Embryonic facial prominence (tissue), 1 donor: ENCODE data around the gene ZNF683.
"Not testable (repeated sequence)": the region's sequence is repeated elsewhere in the genome, so short reads cannot be mapped to it uniquely, and the experiment has no call there.

Experiments
- DNase-seq: peaks from one replicate; pipeline ENCODE4 v3.0.0-alpha.2; 2016; ENCODE audit errors: extremely low spot score

The ZNF683 gene

DNA sequence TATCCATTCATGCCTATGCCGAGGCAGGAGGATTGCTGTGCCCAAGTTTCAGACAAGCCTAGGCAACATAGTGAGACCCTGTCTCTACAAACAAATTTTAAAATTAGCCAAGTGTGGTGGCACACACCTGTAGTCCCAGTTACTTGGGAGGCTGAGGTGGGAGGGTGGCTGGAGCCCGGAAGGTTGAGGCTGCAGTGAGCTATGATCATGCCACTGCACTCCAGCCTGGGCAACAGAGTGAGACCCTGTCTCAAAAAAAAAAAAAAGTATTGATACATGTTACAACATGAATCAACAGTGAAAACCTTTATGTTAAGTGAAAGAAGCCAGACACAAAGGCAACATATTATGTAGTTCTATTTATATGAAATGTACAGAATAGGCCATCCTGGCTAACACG lies 12.5 kb upstream of the ZNF683 start:
- not testable (repeated sequence) for DNase-seq

DNA sequence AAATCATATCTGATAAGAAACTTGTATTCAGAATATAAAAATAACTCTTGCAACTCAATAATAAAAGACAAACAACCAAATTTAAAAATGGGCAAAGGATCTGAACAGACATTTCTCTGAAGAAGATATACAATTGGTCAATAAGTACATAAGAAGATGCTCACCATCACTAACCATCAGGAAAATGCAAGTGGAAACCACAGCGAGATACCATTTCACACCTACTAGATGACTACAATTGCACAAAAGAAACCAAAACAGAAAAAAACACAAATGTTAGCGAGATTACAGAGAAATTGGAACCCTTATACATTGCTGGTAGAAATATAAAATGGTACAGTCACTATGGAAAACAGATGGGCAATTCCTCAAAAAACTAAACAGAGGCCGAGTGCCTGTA lies 11.5 kb upstream of the ZNF683 start:
- DNase-seq, result no peak

DNA sequence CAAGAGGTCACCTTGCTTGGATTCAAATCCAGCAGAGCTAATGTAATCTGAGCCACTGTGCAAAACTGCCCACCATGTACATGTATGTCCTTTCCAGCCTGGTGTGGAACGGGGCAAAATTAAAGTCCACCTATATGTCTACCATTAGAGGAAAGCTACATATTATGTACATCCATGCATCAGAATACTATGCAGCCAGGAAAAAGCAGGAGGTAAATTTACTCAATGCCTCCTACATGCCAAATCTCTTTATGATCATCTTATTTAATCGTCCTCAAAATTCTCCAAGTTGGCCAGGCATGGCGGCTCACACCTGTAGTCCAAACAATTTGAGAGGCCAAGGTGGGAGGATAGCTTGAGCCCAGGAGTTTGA lies 6.3 kb upstream of the ZNF683 start:
- no peak for DNase-seq

DNA sequence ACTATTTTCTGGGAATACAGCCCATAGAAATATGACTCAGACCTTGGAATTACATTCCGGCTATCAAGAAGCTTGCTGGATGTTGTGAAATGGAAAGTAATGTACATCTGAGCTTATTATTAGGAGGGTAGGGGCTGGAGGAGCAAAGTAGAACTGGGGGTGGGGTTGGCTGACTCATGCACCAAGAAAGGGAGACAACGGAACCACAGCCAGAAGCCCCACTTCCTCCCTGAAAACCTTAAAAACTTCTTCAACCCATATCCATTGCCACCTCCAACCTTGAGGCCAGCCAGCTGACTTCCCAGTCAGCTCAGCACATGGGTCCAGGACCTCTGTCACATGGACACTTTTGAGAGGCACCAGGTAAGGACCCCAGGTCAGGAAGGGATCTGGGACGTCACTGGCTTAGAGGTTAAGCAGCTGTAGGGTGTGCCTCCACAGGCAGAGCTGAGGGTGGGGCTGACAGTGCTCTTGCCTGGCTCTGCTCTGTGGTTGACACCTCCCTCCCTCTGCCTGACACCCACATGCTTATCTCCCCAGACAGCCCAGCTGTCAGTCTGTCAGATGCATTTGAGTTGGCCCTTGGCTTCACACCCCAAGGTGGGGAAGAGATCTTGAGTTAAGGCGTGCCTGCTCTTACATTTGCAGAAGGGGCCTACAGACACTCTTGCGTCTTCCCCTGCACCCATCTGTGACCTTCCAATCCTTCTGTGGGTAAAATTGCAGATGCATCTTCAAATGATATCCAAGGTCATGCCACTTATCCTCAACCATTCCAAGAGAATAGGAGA lies 5.7 kb upstream of the ZNF683 start:
- DNase-seq, result no peak

DNA sequence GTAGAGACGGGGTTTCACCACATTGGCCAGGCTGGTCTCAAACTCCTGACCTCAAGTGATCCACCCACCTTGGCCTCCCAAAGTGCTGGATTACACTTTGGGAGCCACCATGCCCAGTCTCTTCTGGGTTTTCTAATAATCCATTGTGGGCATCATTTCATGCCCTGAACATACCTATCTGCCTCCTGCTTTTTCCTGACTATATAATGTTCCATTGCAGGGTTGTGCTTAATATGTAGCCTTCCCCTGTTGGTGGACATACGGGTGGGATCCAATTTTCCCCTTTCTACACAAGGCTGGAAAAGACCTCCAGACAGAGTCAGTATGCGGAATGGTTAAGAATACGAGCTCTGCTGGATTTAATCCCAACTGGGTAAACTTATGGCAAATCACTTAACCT lies 3.5 kb upstream of the ZNF683 start:
- no peak for DNase-seq

DNA sequence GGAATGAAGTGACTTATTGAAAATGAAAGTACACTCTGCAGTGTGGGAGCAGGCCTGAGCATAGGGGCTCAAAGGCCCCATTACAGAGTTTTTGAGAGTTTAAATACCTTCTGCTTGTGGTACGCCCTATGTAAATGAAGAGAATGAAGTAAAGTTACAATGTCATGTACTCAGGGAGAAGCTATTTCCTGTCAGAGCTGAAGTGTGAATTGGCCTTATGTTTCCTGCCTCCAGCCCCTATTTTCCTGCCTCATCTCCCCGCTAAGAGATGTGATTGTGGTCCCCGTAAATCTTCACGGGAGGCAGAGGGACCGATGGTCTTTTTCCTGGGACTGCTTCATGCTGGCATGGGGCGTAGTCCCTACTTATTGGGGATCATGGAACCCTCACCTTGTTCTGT lies 2.5 kb upstream of the ZNF683 start:
- no peak for DNase-seq

DNA sequence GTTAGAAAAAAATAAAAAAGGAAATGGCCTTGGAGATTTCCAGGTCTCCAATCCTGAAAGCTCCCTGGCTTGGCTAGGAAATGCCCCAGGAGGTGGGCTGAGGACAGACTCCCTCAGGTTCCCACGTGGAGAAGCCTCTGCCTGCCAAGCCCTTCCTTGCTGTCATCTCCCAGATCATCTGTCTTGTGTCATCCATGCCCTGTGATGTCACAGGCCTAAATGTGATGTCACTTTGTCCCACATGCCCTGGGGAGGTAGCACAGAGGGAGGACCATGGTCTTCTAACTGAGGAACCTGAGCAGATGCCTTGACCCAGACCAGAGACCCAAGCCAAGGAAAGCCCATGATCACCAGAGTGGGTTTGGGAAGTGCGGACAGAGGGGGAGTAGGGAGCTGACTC lies 1.8 kb upstream of the ZNF683 start:
- not testable (repeated sequence) for DNase-seq

DNA sequence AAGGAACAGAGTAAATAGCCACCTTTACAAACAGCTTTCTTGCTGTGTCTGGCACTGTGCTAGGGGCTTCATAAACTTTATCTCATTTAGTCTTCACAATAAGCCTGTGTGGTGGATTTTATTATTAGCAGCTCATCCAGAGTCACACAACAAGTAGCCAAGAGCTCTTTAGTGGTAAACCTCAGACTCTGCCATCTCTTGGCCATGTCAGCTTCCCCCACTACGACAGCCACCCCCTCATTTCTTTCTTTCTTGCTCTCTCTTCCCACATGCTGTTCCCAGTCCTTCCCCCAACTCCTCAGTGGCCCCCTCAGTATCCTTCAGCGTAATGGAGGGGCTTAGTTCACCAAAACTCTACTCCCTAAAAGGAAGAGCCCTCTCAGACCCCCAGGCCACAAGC lies 1.2 kb upstream of the ZNF683 start:
- DNase-seq, result no peak

DNA sequence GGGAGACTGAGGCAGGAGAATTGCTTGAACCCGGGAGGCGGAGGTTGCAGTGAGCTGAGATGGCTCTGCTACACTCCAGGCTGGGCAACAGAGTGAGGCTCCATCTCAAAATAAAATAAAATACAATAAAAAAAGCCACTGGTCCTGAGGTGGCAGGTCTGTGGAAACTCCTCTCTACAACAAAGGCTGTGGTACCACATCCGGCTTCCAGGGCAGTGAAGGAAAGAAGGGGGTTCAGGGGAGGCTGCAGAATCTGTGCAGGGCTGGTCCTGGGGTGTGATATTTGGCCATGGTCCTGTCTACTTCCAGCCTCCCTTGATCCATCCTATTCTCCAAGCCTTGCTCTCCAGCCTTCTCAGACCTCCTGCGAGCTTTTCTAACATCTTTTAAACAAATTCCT lies 731 bp upstream of the ZNF683 start:
- DNase-seq, result no peak

DNA sequence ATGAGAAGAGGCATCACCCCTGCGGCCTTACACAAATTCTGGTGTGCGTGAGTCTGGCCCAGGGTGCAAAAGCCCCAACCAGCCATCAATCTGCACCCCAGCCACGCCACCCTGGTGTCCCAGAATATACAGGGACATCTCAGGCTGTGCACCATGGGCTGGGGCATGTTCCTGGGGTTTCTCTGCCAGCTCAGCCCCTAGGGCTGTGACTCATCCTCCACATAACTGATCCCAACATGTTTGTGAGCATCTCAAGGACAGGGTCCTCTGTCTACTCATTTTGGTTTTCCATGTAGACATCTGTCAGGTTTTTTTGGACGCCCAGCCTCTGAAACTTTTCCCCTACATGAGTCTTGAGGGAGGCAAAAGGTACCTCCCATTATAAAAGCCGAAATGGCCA lies 511 bp downstream of the ZNF683 start:
- DNase-seq, result no peak

DNA sequence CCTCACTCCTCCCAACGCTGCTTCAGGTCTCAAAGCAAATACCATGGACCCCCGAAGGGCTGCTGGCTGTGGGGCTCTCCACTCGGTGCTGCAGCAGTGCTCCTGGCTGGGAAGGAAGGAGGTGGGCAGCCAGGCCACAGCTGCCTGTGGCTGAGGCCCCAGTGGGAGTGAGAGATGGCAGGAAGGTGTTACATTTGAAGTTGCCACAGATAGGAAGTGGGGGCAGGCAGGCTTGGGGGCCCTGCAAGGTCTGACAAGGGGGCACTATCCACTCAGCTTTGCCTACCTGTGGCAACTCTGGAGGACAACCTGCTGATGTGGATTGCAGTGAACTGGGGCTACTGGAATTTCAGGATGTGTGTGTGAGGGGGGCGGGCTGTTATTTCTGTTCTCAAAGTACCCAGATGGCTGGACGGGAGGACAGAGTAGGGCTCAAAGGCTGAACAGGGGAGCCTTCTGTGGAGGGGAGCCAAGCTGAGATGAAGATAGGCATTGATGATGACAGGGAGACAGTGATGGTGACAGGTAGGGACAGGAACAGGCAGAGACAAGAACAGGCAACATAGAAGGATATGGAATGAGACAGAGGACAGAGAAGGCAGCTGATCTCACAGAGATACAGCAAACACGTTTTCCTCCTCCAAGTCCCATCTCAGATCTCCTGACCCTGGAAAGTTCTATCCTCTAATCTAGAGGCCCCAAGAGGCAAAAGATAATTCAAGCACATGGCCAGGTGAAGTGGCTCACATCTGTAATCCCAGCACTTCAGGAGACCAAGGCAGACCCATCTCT lies 1.8 kb downstream of the ZNF683 start:
- no peak for DNase-seq

DNA sequence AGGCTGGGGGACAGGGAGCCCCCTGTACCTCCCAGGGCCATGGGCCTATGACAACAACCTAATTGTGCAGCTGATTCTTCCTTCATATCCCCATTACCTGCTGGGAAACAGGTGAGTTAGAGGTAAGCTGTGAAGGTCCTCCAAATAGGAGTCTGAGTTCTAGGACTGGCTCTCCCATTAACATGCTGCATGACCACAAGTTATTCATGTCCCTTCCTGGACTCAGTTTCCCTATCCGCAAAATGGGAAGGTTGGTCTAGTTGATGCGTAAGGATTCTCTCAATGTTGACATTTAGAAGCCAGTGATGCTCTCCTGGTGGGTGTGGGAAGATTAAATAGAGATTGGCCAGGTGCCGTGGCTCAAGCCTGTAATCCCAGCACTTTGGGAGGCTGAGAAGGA lies 4.1 kb downstream of the ZNF683 start:
- no peak for DNase-seq

DNA sequence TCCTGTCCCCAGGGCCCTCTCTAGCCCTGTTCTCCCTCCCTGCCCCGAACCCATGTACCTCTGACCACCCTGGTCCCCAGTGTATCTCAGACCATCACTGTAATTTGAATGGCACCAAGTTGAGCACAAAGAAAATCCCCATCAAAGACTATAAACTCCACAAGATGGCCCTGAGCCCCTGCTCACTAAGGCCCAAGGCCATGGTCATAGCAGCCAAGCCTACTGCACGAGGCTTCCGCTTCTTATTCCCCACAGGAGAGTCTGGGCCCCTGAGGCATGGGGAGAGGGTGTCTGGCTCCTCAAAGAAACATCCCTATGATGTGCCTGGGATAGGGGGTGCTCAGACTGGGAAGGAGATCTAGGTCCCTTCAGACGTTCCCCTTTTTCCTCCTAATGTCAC lies 4.5 kb downstream of the ZNF683 start:
- DNase-seq, result no peak

DNA sequence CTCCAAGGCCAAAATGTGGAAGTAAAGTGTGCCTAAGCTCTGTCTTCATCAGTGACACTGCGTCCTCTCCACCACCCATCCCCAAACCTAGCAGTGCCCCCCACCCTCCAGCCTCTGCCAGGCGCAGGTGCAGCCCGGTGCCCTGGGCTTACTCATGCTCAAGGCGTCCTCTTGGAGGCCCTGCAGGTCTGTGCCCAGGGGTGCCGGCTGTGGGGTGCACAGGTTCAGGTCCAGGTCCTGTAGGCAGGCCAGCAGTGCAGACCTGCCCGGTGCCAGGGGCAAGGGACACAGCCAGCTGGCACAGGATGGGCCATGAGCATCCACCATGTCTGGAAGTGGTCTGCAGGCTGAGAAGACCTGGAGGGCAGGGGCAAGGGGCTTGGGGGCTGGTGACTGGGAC lies 5.1 kb downstream of the ZNF683 start:
- no peak for DNase-seq

DNA sequence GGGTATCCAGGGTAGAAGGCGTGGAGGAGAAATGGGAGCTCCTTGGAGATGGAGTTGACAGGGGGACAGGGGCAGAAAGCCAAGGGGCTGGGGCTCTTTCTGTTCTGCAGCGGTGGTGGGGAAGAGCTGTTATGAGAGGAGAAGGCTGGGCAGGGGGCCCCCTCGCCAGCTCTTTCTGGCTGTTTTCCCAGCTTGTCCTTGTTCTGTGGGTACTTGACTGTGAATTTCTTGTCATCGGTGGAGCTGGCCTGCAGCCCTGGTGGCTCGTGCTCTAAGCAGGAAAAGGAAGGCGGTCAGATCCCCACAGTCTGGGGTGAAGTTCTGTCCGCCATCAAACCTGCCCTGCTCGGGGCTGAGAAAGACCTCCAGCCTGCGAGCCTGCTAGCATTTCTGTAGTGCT lies 7.6 kb downstream of the ZNF683 start:
- DNase-seq, result no peak

DNA sequence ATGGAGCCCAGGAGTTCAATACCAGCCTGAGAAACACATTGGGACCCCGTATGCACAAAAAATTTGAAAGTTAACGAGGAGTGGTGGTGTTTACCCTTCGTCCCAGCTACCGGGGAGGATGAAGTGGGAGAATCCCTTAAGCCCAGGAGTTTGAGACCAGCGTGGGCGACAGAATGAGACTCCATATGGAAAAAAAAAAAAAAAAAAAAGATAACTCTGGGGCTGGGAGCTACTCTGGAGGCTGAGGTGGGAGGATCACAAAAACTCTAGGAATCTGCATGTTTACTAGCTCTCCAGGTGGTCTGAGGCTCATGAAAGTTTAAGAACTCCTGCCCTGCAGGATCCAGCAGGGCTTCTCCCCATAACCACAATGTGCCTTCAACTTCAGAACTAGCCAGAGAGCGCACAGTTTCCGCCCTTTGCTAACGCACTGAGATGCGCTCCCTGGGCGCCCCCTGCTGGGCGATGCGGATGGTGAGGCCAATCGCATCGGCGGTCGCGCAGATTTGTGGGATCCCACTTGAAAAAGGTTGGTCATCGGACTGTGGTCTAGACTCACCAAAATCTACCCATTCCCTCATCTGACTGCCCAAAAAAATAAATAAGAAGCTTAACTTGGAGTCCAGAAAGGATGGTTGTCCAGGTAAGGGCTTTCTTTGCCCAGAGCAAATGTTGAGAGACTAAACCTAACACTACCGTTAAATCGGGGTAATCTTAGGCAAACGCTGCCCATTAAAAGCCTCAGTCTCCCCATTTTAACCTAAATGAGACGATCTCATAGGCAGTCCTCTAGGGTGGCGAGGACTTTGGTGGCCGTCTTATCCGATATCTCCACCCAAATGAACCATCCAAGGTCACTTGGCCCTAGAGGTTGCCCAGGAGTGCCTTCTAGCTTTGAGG lies 8.8 kb downstream of the ZNF683 start:
- DNase-seq, result no peak

DNA sequence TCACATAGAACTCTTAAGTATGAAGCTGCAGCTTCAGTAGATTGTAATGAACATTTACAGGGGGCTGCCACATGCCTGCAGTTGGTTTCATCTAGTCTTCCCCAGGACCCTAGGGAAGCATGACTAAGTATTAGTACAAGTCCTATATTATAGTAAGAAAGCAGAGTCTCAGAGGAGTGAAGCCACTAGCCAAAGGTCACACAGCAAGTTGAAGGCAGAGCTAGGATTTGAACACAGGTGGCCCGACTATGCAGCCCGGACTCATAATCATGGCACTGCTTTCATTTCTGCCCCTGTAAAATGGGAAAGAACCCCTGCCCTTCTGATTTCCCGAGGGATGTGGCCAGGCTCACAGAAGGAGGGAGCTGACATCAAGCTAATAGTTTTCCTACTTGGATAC lies 10.2 kb downstream of the ZNF683 start:
- DNase-seq, result no peak

DNA sequence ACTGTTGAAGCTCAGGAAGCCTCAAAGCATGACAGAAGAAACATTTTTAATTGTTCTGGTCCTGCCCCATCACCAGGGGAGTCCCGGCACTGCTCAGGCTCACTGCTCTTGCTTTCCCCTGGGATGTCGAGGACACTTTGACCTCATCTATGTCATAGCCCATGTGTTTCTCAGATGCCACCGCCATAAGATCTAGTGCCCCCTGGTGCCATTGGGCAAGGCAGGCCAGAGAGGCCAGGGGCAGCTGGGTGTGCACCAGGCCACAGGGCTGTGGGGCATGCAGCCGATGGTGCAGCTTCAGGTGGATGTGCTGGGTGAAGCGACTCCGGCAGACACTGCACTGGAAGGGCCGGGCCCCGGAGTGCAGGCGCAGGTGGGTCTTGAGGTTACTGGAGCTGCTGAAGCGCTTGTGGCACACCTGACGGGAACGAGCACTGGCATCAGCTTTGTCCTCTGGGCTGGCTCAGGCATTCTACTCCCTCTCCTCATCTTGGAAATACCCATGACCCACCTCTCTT lies 10.9 kb downstream of the ZNF683 start:
- DNase-seq, result no peak

DNA sequence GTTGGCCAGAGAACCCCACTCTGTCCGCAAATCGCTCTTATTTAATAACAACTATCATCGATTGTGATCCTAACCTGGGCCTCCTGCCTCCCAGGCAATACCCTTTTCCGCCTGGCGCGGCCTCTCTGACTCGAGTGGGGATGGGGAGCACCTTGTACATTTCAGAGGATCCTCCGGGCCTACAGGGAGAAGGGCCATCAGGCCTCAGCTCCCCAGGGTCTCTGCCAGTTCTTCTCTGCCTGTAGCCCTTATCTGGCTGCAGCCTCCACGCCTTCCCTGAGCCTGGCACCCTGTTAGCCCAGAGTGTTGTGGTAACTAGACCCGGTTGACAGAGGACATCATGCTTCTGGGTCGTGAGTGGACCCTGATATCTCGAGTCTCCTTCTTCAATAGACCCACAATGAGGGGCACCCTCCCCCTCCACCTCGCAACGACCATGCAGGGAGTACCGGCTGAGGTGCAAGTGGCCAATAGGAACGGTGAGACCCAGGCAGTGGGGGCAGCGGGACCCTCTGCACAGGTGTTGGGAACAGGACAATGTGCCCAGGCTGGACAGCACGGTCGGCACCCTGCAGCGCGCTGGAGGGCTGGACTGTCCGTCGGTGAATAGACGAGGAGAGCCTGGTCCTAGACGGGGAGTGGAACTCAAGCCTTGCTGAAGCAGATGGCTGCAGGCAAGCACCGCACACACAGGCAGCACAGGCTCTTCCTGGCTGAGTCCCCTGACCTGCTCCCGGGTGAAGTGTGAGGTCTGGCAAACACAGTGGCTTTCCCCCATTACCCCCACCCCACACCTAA lies 11.5 kb downstream of the ZNF683 start:
- no peak for DNase-seq

DNA sequence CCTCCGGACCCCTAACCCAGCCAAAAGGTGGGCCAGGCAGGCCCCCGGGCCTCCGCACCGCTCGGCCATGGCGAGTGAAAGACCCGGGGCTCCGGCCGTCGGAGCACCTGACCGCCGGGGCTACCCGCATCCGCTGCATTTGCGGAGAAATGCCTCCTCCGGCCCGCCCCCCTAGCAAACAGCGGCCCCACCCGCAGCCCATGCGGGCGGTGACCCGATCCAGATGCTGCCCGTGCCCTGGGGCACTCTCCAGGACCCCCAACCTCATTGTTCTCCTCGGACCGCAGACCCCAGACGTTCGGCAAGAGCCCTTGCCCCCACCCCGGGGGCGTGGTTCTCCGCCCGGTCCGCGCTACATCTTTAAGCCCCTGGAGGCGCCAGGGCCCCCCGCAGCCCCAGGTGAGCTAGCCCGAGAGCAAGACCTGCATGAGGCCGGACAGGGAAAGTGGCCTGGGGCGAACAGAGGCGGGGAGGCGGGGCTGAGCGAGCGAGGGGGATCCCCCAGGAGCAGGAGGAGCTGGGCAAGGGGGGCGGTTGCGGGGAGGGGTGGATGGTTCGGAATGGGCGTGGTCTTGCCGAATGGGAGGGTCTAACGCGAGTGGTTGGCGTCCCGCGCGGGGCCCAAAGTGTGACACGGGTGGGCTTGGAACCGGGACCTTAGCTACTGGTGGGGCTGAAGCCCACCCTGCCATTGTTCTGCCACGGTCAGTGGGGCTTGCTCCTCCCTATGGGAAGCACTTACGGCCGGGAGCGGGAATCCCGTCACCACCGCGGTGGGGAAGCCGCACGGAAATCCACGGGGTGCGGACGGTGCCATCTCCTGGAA lies 12.4 kb downstream of the ZNF683 start:
- DNase-seq, result no peak
